ENCODE data around the gene UBP1.

DNA sequence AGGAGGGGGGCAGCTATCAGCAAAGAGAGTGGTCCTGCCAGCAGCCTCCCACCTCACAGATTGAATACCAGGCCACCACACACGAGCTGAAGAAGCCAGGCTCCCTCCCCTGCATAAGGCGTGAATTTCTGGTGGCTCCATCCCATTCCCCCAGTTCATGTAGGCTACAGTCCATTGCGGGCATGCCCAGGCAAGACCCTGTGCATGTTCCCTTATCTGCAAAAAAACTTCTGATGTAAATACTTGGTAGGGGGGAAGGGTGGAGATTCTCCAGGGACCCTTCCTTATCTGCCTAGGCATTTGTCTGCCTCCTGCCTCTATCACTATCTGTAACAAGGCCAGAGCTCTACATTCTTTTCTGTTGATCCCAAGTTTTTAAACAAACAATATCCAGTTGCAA lies 27.6 kb upstream of the UBP1 start:
- TF ChIP-seq CTCF (IDR thresholded peaks at IDR 0.05), result no peak
- TF ChIP-seq EZH2 (IDR thresholded peaks at IDR 0.05), result no peak
- no peak for TF ChIP-seq EZH2phosphoT487 (IDR thresholded peaks at IDR 0.05)
